ENCODE data around the gene FAM124A.
"Not testable (repeated sequence)": the region's sequence is repeated elsewhere in the genome, so short reads cannot be mapped to it uniquely, and the experiment has no call there.

The FAM124A gene

GRCh38 chr13:51275101-51275500 lies 52.9 kb downstream of the FAM124A start:
- no peak for DNase-seq

- no peak for DNase-seq
These were observed 54.4 kb downstream of the FAM124A start for GRCh38 chr13:51276636-51277035.

DNA sequence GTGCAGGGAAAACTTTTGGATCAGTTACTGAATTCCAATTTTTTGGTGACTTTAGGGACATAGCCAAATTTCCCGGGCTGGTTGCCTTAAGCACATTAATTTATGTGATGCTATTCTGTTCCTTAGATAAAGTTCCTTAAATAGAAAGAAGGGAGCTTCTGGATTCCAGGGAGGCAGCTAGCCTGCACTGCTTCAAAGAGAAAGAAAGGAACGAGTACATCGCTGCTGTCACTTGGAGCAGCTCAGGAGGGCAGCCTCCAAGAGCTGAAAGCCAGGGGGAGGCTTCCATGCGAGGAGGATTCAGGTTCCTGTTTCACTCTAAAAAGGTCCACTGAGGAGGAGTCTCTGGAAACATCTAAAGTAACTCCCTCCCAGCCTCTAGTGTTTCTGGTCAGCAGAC lies 55.7 kb downstream of the FAM124A start:
- no peak for DNase-seq

DNA sequence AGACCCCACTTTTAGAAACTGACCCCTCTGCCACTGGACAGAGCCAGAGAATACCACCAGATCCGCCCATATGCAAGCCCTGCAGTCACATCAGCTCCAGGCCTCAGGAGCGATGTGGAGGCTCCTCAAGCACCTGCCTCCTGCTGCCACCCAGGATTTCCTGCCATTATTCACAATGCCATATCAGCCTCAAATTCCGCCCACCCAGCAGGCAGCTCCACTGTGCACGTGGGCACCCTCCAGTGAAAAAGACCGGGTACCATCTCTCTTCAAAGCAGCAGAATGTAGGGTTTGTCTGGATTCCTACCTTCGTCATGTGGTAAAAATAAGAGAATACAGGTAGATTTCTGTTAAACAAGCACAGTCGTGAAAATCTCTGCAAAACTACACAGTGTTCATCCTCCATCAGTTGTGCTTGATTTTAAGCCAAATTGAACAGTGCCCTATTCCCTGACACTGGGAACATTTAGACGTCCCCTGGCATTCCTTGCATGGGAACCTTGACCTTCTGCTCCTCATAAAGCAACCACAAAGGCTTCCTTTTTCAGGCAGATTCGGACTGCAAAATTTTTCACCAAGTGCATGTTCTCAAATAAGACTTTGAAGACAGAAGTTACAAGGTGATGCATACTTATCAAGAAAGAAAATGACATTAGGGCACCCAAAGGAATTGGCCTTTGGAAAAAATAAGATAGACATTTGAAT lies 56.4 kb downstream of the FAM124A start:
- no peak for DNase-seq

DNA sequence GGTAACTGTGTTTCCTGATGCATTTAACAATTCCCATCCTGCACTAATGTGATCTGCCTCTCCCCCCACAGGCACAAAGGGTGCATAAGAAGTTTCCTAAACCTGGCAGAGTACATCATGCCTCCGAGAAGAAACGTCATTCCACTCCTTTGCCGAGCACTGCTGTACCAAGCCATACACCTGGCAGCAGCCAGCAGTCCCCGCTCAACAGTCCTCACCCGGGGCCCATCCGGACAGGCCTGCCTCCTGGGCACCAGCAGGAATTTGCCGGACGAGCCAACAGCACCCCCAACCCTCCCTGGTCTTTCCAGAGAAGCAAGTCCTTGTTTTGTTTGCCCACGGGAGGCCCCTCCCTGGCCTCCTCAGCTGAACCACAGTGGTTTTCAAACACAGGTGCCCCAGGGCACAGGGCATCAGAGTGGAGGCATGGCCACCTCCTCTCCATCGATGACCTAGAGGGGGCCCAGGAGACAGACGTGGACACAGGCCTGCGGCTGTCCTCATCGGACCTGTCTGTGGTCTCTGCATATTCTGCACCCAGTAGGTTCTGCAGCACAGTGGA lies 58.3 kb downstream of the FAM124A start:
- DNase-seq: no peak

DNA sequence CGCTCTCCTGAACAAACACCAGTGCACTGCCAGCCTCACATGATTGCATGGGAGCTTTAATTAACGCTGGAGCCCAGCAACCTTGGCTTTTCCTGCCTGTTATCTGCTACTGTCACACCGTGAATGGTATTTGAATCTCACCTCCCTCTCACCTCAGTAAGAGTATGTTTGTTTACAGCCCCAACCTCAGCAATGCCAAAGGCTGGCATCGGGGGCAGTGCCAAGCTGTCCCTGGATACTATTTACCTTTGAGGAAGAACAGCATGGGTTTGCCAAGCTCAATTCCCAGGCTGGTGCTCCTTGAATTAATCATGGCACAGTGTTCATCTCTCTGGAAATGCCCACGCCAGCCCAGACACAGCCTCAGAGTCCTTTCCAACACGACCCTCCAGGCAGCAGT lies 60.1 kb downstream of the FAM124A start:
- no peak for DNase-seq

DNA sequence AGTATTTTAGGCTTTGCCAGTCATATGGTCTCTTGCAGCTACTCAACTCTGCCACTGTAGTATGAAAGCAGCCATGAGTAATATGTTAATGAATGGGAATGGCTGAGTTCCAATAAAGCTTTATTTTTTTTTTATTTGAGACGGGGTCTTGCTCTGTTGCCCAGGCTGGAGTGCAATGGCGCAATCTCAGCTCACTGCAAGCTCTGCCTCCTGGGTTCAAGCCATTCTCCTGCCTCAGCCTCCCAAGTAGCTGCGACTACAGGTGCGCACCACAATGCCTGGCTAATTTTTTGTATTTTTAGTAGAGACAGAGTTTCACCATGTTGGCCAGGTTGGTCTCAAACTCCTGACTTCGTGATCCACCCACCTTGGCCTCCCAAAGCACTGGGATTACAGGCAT lies 60.7 kb downstream of the FAM124A start:
- DNase-seq: not testable (repeated sequence)

GRCh38 chr13:51283371-51283770 lies 61.2 kb downstream of the FAM124A start:
- DNase-seq: no peak

DNA sequence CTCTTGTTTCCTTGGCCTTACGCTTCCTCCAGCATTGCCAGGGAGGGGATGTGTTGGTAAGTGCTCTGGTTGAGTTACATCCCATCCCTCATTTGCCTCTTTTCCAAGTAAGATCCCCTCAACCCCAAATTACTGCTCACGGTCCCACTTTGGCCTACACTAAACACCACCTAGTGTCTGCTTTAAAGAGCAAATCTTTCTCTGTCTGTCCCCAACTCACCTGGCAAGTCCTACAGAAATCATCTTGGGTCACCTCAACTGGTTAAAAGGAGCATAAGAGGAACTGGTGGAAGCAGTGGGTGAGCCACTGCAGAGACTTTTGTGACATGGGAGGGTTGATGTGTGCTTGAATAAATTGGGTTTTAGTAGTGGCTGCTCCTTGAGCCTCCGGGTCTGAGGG lies 62.1 kb downstream of the FAM124A start:
- DNase-seq: no peak

GRCh38 chr13:51286135-51287002 lies 64.2 kb downstream of the FAM124A start:
- DNase-seq: peak; percentile 91

- DNase-seq: no peak
These were observed 65.6 kb downstream of the FAM124A start for GRCh38 chr13:51287758-51288157.

DNA sequence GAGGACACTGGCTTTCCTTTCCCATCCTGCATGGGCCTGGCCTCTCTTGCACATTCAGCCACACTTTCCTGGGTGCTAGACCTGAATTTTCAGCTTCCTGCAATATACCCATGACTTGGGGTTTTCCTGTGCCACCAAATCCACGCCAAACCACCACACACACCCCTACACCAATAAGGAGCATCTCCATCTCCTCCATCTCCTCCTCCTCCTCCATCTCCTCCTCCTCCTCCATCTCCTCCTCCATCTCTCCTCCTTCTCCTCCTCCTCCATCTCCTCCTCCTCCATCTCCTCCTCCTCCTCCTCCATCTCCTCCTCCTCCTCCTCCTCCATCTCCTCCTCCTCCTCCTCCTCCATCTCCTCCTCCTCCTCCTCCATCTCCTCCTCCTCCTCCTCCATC lies 66.1 kb downstream of the FAM124A start:
- not testable (repeated sequence) for DNase-seq

- DNase-seq: no peak
These were observed 69.1 kb downstream of the FAM124A start for GRCh38 chr13:51291341-51291740.

GRCh38 chr13:51292000-51292565 lies 69.9 kb downstream of the FAM124A start:
- no peak for DNase-seq

- DNase-seq: no peak
These were observed 75.4 kb downstream of the FAM124A start for GRCh38 chr13:51297556-51297955.

GRCh38 chr13:51298812-51299211 lies 76.6 kb downstream of the FAM124A start:
- DNase-seq: no peak

GRCh38 chr13:51303063-51303552 lies 80.9 kb downstream of the FAM124A start:
- DNase-seq: no peak

GRCh38 chr13:51303882-51304281 lies 81.7 kb downstream of the FAM124A start:
- DNase-seq: no peak

DNA sequence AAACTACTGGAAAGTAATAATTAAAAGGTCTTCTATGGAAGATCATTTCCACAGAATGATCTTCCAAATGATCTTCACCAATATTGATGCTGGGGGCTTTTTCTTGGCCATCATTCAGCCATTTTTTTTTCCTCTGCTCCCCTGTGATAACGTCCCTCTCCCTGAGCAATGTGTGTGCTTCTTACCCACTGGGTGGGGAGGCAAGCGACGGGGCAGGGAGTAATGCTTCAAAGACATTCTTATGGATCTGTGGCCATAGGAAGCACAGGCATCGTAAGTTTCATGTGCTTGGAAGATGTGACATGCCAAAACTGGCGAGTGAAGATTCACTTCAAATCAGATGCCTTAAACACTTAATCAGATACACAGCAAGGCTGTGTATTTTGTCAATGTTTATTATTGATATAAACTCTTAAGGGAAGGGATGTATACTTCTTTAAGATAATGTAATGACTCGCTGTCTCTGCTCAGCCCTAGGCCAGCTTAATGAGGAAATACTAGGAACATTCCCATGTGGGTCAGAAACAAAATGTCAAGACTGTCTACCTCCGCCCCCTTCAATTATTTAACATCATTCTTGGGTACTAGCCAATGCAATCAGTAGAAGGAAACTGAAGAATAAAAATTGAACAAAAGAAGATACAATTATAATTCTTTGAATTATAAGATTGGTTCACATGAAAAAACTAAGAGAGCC lies 83.2 kb downstream of the FAM124A start:
- no peak for DNase-seq

DNA sequence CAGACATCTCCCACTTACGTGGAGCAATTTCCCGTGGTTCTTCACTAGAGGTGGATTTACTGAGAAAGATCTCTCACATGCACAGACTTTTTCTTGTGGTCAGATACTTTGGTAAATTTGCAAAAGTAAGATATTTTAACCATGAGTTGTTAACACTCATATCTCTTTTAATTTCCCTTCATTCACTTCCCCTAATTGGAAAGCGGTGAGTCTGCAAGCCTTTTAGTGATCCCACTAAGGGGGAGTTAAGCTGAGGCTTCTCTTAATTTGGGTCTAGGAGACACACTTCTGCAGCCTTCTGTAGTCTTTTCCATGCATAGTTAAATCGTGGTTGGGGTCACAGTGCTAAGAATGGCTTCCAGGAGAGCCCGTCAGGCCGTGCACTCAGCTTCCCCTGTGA lies 86.6 kb downstream of the FAM124A start:
- DNase-seq: no peak

GRCh38 chr13:51311231-51311630 lies 89.0 kb downstream of the FAM124A start:
- DNase-seq: no peak

- DNase-seq: no peak
These were observed 89.8 kb downstream of the FAM124A start for GRCh38 chr13:51311957-51312520.

Data from stimulated activated CD8-positive, alpha-beta memory T cell treated with anti-CD3 and anti-CD28 coated beads, Interleukin-4, amount 100 ng/mL, for 48 hours (primary cell).